Measurements from ENCODE around the gene LIPN.
A peak's percentile ranks its signal among the peaks of the same experiment; 100 is the strongest.

The LIPN gene

GRCh38 chr10:88803641-88804040 is 43.8 kb downstream of the LIPN start:
- no peaks in the 10 kb centered on the region for H3K36me3 ChIP-seq (ENCODE audit: control insufficient read depth, insufficient read depth, low read length, severe bottlenecking)
- H3K9me3 ChIP-seq (ENCODE audit: control insufficient read depth, low read length), result no peaks in the 10 kb centered on the region
- H3K4me3 ChIP-seq (ENCODE audit: low read length), result no peak overlapping the region
- H3K4me1 ChIP-seq (ENCODE audit: control insufficient read depth, insufficient read depth, low read length), result no peaks in the 10 kb centered on the region
- H3K27me3 ChIP-seq (replicated peaks; ENCODE audit: control insufficient read depth, insufficient read depth, low read length), result no peaks in the 10 kb centered on the region
- no peak overlapping the region for H3K9ac ChIP-seq (ENCODE audit: low read length)
- DNase-seq (ENCODE audit: low read depth), result no peak

- no peaks in the 10 kb centered on the region for H3K9me3 ChIP-seq (ENCODE audit: control insufficient read depth, low read length)
- no peaks in the 10 kb centered on the region for H3K36me3 ChIP-seq (ENCODE audit: control insufficient read depth, insufficient read depth, low read length, severe bottlenecking)
- DNase-seq (ENCODE audit: low read depth), result no peak
- no peak overlapping the region for H3K9ac ChIP-seq (ENCODE audit: low read length)
- H3K4me1 ChIP-seq (ENCODE audit: control insufficient read depth, insufficient read depth, low read length), result no peaks in the 10 kb centered on the region
- H3K4me3 ChIP-seq (ENCODE audit: low read length), result no peak overlapping the region
- H3K27me3 ChIP-seq (replicated peaks; ENCODE audit: control insufficient read depth, insufficient read depth, low read length), result no peaks in the 10 kb centered on the region
These were observed 44.4 kb downstream of the LIPN start for GRCh38 chr10:88804083-88804812.

- Histone ChIP-seq H3K9ac (ENCODE audit: low read length) (no peak overlapping the region), H3K9me3 (ENCODE audit: control insufficient read depth, low read length) (no peaks in the 10 kb centered on the region), H3K4me3 (ENCODE audit: low read length) (no peak overlapping the region), H3K27me3 (replicated peaks; ENCODE audit: control insufficient read depth, insufficient read depth, low read length) (no peaks in the 10 kb centered on the region), H3K4me1 (ENCODE audit: control insufficient read depth, insufficient read depth, low read length) (no peaks in the 10 kb centered on the region), H3K36me3 (ENCODE audit: control insufficient read depth, insufficient read depth, low read length, severe bottlenecking) (no peaks in the 10 kb centered on the region)
- peak; percentile 57 for DNase-seq (ENCODE audit: low read depth)
These were observed 45.5 kb downstream of the LIPN start for GRCh38 chr10:88805361-88805760.

- Histone ChIP-seq H3K36me3 (ENCODE audit: control insufficient read depth, insufficient read depth, low read length, severe bottlenecking) (no peaks in the 10 kb centered on the region), H3K4me1 (ENCODE audit: control insufficient read depth, insufficient read depth, low read length) (no peaks in the 10 kb centered on the region), H3K27me3 (replicated peaks; ENCODE audit: control insufficient read depth, insufficient read depth, low read length) (peaks cover 1% of the 10 kb centered on the region), H3K9me3 (ENCODE audit: control insufficient read depth, low read length) (no peaks in the 10 kb centered on the region), H3K4me3 (ENCODE audit: low read length) (no peak overlapping the region), H3K9ac (ENCODE audit: low read length) (no peak overlapping the region)
- no peak for DNase-seq (ENCODE audit: low read depth)
These were observed 46.1 kb downstream of the LIPN start for GRCh38 chr10:88805924-88806323.

- Histone ChIP-seq H3K4me1 (ENCODE audit: control insufficient read depth, insufficient read depth, low read length) (no peaks in the 10 kb centered on the region), H3K9ac (ENCODE audit: low read length) (no peak overlapping the region), H3K4me3 (ENCODE audit: low read length) (no peak overlapping the region), H3K36me3 (ENCODE audit: control insufficient read depth, insufficient read depth, low read length, severe bottlenecking) (no peaks in the 10 kb centered on the region), H3K9me3 (ENCODE audit: control insufficient read depth, low read length) (no peaks in the 10 kb centered on the region), H3K27me3 (replicated peaks; ENCODE audit: control insufficient read depth, insufficient read depth, low read length) (peaks cover 3% of the 10 kb centered on the region)
- no peak for DNase-seq (ENCODE audit: low read depth)
These were observed 49.8 kb downstream of the LIPN start for GRCh38 chr10:88809621-88810020.

- no peak overlapping the region for H3K9ac ChIP-seq (ENCODE audit: low read length)
- H3K4me1 ChIP-seq (ENCODE audit: control insufficient read depth, insufficient read depth, low read length), result no peaks in the 10 kb centered on the region
- no peak overlapping the region for H3K4me3 ChIP-seq (ENCODE audit: low read length)
- H3K9me3 ChIP-seq (ENCODE audit: control insufficient read depth, low read length), result no peaks in the 10 kb centered on the region
- H3K27me3 ChIP-seq (replicated peaks; ENCODE audit: control insufficient read depth, insufficient read depth, low read length), result peaks cover 3% of the 10 kb centered on the region
- H3K36me3 ChIP-seq (ENCODE audit: control insufficient read depth, insufficient read depth, low read length, severe bottlenecking), result no peaks in the 10 kb centered on the region
- DNase-seq (ENCODE audit: low read depth), result peak; percentile 88
These were observed 50.6 kb downstream of the LIPN start for GRCh38 chr10:88810196-88810961.

- no peaks in the 10 kb centered on the region for H3K36me3 ChIP-seq (ENCODE audit: control insufficient read depth, insufficient read depth, low read length, severe bottlenecking)
- no peak for DNase-seq (ENCODE audit: low read depth)
- no peaks in the 10 kb centered on the region for H3K9me3 ChIP-seq (ENCODE audit: control insufficient read depth, low read length)
- no peak overlapping the region for H3K9ac ChIP-seq (ENCODE audit: low read length)
- peaks cover 3% of the 10 kb centered on the region for H3K27me3 ChIP-seq (replicated peaks; ENCODE audit: control insufficient read depth, insufficient read depth, low read length)
- no peaks in the 10 kb centered on the region for H3K4me1 ChIP-seq (ENCODE audit: control insufficient read depth, insufficient read depth, low read length)
- H3K4me3 ChIP-seq (ENCODE audit: low read length), result no peak overlapping the region
These were observed 53.4 kb downstream of the LIPN start for GRCh38 chr10:88813200-88813599.

- no peaks in the 10 kb centered on the region for H3K27me3 ChIP-seq (replicated peaks; ENCODE audit: control insufficient read depth, insufficient read depth, low read length)
- DNase-seq (ENCODE audit: low read depth), result no peak
- H3K4me1 ChIP-seq (ENCODE audit: control insufficient read depth, insufficient read depth, low read length), result peaks cover 10% of the 10 kb centered on the region
- H3K9ac ChIP-seq (ENCODE audit: low read length), result no peak overlapping the region
- H3K9me3 ChIP-seq (ENCODE audit: control insufficient read depth, low read length), result no peaks in the 10 kb centered on the region
- H3K4me3 ChIP-seq (ENCODE audit: low read length), result no peak overlapping the region
- H3K36me3 ChIP-seq (ENCODE audit: control insufficient read depth, insufficient read depth, low read length, severe bottlenecking), result no peaks in the 10 kb centered on the region
These were observed 59.5 kb downstream of the LIPN start for GRCh38 chr10:88819290-88819689.

- Histone ChIP-seq H3K27me3 (replicated peaks; ENCODE audit: control insufficient read depth, insufficient read depth, low read length) (no peaks in the 10 kb centered on the region), H3K9ac (ENCODE audit: low read length) (no peak overlapping the region), H3K9me3 (ENCODE audit: control insufficient read depth, low read length) (no peaks in the 10 kb centered on the region), H3K4me1 (ENCODE audit: control insufficient read depth, insufficient read depth, low read length) (peaks cover 10% of the 10 kb centered on the region), H3K36me3 (ENCODE audit: control insufficient read depth, insufficient read depth, low read length, severe bottlenecking) (no peaks in the 10 kb centered on the region), H3K4me3 (ENCODE audit: low read length) (no peak overlapping the region)
- peak; percentile 95 for DNase-seq (ENCODE audit: low read depth)
These were observed 61.1 kb downstream of the LIPN start for GRCh38 chr10:88820748-88821401.

GRCh38 chr10:88826388-88826787 is 66.6 kb downstream of the LIPN start:
- Histone ChIP-seq H3K4me3 (ENCODE audit: low read length) (no peak overlapping the region), H3K9me3 (ENCODE audit: control insufficient read depth, low read length) (no peaks in the 10 kb centered on the region), H3K4me1 (ENCODE audit: control insufficient read depth, insufficient read depth, low read length) (peaks cover 8% of the 10 kb centered on the region), H3K27me3 (replicated peaks; ENCODE audit: control insufficient read depth, insufficient read depth, low read length) (no peaks in the 10 kb centered on the region), H3K9ac (ENCODE audit: low read length) (no peak overlapping the region), H3K36me3 (ENCODE audit: control insufficient read depth, insufficient read depth, low read length, severe bottlenecking) (no peaks in the 10 kb centered on the region)
- DNase-seq (ENCODE audit: low read depth), result no peak

- DNase-seq (ENCODE audit: low read depth), result no peak
- H3K9me3 ChIP-seq (ENCODE audit: control insufficient read depth, low read length), result no peaks in the 10 kb centered on the region
- peaks cover 5% of the 10 kb centered on the region for H3K4me1 ChIP-seq (ENCODE audit: control insufficient read depth, insufficient read depth, low read length)
- H3K27me3 ChIP-seq (replicated peaks; ENCODE audit: control insufficient read depth, insufficient read depth, low read length), result no peaks in the 10 kb centered on the region
- H3K4me3 ChIP-seq (ENCODE audit: low read length), result no peak overlapping the region
- H3K36me3 ChIP-seq (ENCODE audit: control insufficient read depth, insufficient read depth, low read length, severe bottlenecking), result no peaks in the 10 kb centered on the region
- no peak overlapping the region for H3K9ac ChIP-seq (ENCODE audit: low read length)
These were observed 67.9 kb downstream of the LIPN start for GRCh38 chr10:88827671-88828070.
